ENCODE results near the gene AFF3.

The AFF3 gene

GRCh38 chr2:99640635-99641151 is 501.7 kb downstream of the AFF3 start:
- DNase-seq (ENCODE audit: low read depth in 3 of 3): no peak

DNA sequence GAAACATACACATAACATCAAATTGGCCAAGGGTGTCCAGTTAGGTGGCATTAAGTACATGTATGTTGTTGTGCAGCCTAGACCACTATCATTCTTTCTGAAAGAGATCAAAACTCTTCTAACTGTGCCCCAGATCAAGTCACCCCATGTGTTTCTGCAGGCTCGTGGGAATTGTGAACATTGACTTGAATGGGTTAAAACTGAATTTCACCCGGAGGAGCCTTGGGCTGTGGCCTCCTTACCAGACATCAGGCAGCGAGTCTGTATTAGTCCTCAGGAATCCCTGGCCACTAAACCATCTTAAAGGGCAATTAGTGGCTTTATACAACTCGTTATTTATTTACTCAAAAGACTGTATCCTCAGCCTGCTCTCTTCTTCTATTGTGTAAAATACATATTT is 503.6 kb downstream of the AFF3 start:
- DNase-seq (ENCODE audit: low read depth in 3 of 3): no peak

- DNase-seq (ENCODE audit: low read depth in 3 of 3): no peak
Measured at GRCh38 chr2:99637159-99637697, 505.2 kb downstream of the AFF3 start.

- DNase-seq (ENCODE audit: low read depth in 3 of 3): no peak
Measured at GRCh38 chr2:99636144-99637034, 506.0 kb downstream of the AFF3 start.

DNA sequence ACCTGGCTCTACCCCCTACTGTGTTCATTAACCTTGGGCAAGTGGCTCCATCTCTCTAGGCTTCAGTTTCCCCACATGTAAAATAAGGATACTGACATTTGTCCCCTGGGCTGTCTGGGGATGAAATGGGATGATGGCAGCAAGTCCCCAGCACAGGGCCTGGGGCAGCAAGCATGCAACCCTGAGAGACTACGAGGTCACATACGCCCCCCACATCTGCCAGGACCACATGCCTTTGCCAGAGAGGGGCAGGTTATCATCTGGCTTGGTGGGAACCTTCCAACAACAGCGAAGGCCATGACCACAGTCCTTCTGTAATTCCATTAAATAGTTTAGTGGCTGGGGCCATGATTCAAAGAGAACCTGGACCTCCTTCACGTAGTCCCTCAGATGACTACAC is 506.7 kb downstream of the AFF3 start:
- no peak for DNase-seq (ENCODE audit: low read depth in 3 of 3)

DNA sequence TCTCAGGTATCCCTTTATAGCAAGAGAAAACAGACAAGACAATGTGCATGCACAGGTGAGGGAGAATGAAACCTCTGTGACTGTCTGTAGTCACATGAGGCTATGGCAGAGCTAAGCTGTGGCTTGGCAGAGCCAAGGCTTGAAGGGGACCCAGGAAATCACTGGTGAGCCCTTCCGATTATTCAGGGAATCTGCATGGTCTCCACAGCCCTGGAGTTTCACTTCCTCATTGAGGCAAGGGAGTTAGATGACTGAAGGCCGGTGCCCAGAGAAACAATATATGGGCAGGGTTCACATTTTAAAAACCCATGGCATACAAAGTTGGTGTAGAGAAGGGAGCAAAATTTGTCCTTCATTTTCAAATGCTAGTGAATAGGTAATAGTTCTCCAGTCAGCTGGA is 508.2 kb downstream of the AFF3 start:
- no peak for DNase-seq (ENCODE audit: low read depth in 3 of 3)

DNA sequence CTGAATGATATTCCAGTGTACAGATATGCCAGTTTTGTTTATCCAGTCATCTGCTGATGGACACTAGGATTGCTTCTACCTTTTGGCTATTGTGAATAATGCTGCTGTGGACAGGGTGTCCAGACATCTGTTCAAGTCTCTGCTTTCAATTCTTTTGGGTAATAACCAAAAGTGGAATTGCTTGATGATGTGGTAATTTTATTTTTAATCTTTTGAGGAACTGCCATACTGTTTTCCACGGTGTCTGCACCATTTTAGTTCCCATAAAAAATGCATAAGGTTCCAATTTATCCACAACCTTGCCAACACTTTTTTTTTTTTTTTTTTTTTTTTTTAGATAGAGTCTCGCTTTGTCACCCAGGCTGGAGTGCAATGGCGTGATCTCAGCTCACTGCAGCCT is 510.7 kb downstream of the AFF3 start:
- DNase-seq (ENCODE audit: low read depth in 3 of 3): no peak

GRCh38 chr2:99629320-99629719 is 513.1 kb downstream of the AFF3 start:
- DNase-seq (ENCODE audit: low read depth in 3 of 3): no peak

DNA sequence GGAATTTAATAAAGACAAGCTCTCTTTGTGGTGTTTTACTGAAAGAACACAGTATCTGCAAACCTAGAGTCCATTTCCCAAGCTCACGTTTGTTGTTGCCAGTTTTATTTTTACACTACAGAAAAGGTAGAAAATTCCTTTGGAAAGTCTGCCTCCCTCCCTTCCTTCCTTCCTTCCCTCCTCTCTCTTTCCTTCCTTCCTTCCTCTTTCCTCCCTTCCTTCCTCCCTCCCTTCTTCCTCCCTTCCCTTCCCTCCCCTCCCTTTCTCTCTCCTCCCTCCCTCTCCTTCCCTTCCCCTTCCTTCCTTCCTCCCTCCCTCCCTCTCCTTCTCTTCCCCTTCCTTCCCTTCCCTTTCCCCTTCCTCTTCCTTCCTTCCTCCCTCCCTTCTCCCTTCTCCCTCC is 516.2 kb downstream of the AFF3 start:
- no peak for DNase-seq (ENCODE audit: low read depth in 3 of 3)

DNA sequence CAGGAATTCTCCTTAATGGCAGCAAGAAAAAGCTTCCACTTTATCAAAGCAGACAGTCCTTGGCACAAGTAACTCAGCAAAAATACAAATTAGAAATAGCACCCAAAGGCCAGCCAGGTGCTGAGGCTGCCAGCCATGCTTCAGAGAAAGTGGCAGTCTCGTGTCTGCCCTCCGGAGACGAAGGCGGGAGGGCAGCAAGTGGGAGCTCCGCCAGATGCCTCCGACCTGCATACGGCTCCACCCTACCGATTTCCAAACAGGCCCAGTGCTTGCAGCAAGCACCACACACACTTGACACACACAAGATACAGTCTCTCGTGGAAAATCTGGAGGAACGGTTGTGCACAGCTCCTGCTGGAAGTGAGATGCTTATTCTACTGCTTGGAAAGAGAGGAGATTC is 517.7 kb downstream of the AFF3 start:
- DNase-seq (ENCODE audit: low read depth in 3 of 3): no peak

GRCh38 chr2:99623613-99624012 is 518.8 kb downstream of the AFF3 start:
- DNase-seq (ENCODE audit: low read depth in 3 of 3): no peak

GRCh38 chr2:99623035-99623434 is 519.4 kb downstream of the AFF3 start:
- DNase-seq (ENCODE audit: low read depth in 3 of 3): no peak

- DNase-seq (ENCODE audit: low read depth in 3 of 3): no peak
Measured at GRCh38 chr2:99622534-99622933, 519.9 kb downstream of the AFF3 start.

- DNase-seq (ENCODE audit: low read depth in 3 of 3): no peak
Measured at GRCh38 chr2:99621774-99622173, 520.6 kb downstream of the AFF3 start.

DNA sequence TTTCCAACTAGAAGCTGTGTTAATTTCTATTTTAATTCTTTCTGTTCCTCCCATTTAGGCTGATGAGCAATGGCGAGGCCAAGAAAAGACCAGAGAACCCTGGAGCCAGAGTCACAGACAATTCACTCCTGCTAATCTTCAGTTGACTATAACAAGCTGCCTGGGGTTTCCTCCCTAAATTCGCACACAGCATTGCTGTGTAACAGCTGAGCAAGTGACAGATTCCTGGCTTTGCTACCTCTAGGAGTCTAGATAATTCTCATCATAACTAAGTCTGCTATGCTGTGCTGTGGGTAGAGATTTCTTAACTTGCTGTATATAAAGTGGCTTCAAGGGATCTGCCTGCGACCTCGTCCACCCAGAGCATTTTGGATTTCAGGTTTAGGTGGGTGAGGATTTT is 521.3 kb downstream of the AFF3 start:
- DNase-seq (ENCODE audit: low read depth in 3 of 3): no peak

GRCh38 chr2:99619151-99619550 is 523.2 kb downstream of the AFF3 start:
- DNase-seq (ENCODE audit: low read depth in 3 of 3): no peak

- DNase-seq (ENCODE audit: low read depth in 3 of 3): no peak
Measured at GRCh38 chr2:99618579-99619097, 523.8 kb downstream of the AFF3 start.

GRCh38 chr2:99617811-99618210 is 524.6 kb downstream of the AFF3 start:
- no peak for DNase-seq (ENCODE audit: low read depth in 3 of 3)

DNA sequence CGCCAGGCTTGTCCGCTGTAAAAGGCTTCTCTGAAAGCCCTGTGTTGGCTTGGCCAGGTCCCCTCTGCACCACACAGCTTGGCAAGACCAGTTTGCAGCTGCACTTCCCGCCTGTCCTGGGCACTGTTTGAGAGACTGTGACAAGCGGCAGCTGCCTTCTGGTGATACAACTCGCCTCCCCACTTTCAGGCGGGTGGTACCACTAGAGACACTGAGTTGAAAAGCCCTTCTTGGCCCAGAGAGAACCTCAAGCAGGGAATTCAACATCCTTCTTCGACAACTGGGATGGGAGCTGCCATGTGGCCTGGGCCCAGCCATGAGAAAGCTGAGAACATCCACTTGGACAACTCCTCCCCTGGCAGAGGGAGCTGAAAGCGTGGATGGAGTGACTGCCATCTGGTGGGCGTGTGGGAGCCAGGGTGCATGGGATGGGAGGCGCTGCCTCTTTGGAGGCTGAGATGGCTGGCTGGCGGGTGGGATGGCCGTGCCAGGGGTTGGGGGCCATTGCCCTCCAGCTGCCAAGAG is 527.1 kb downstream of the AFF3 start:
- DNase-seq (ENCODE audit: low read depth in 3 of 3): no peak

DNA sequence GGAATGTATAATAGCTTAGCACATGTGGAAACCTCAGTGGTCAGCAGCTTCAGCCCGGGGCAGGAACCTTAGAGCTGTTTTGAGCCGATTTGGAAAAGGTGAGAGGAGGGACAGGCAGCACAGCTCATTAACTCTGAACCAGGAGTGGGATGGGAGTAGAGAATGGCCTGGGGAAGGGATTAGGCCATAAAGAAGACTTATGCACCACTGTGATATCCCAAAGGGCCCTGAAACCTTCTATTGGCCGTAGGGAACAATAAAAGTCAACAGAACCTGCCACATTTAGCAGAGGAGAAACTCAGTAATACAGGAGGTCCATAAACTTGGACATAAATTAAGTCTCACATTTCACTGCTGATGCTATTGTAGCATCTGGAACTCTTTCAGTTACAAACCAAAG is 528.4 kb downstream of the AFF3 start:
- DNase-seq (ENCODE audit: low read depth in 3 of 3): no peak

- no peak for DNase-seq (ENCODE audit: low read depth in 3 of 3)
Measured at GRCh38 chr2:99611786-99612185, 530.6 kb downstream of the AFF3 start.

- DNase-seq (ENCODE audit: low read depth in 3 of 3): no peak
Measured at GRCh38 chr2:99611034-99611433, 531.4 kb downstream of the AFF3 start.

DNA sequence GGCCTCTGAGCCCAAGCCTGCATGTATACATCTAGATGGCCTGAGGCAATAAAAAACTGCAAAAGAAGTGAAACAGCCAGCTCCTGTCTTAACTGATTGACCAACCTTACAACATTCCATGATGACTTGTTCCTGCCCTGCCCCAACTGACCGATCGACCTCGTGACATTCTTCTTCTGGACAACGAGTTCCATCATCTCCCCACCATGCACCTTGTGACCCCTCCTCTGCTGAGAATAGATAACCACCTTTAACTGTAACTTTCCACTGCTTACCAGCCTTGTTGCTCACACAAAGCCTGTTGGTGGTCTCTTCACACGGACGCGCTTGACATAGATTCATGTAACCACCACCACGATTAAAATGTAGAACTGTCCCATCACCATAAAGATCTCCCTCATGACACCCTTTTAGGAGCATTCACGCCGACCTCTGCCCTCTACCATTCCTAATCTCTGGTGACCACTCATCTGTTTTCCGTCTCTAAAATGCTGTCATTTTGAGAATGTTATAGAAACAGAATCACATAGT is 532.5 kb downstream of the AFF3 start:
- DNase-seq (ENCODE audit: low read depth in 3 of 3): no peak

Measured in stimulated activated CD4-positive, alpha-beta T cell treated with anti-CD3 and anti-CD28 coated beads, TNF-alpha, amount 100 ng/mL, for 24 hours (primary cell).